Endothelial cell of umbilical vein (primary cell): Measurements from ENCODE around the gene PRKAR1B. TPM values are rescaled to one million over a fixed set of nuclear protein-coding genes. Genes with fewer than 3 reads are reported as not detected.

Experiments used
- BruUV-seq: library from RNA; stranded (reverse); fragments of 400-500 nt; replicated peaks from 2 replicates; lab custom pipeline; 2021; lab: Mats Ljungman, UMichigan
- CTCF ChIA-PET: fragments of 300-600, 350-600 bp; sonication (Branson Sonifier 250); formaldehyde crosslinking; loops from one replicate; lab custom pipeline; 2021; ENCODE audit warnings: antibody characterized with exemption, inconsistent platforms; lab: Charles Lee
- POLR2A ChIA-PET: fragments of 300-600, 350-600 bp; sonication (Branson Sonifier 250); formaldehyde crosslinking; loops from one replicate; lab custom pipeline; 2021; ENCODE audit warnings: antibody characterized with exemption, inconsistent platforms; lab: Charles Lee
- DNase-seq: peaks from one replicate; pipeline ENCODE4 v3.0.0-alpha.2; 2011; ENCODE audit warnings: low read depth, low spot score
- FAIRE-seq: peaks from 2 replicates; lab custom pipeline; 2011; peaks lifted over from hg19 to GRCh38; lab: Jason Lieb, UNC
- H2AFZ ChIP-seq: 2 replicates; pipeline ENCODE4 v1.6.0; 2012; ENCODE audit warnings: low read depth, low read length, control low read depth, inconsistent platforms
- H3K27ac ChIP-seq: 2 replicates; pipeline ENCODE4 v1.5.1; 2011; ENCODE audit warnings: low read depth, mild to moderate bottlenecking, control low read depth, low read length, moderate library complexity; ENCODE audit not compliant: insufficient read depth
- H3K27me3 ChIP-seq, 2 experiments: 2 replicates each; pipeline versions ENCODE4 v1.6.0 to v1.6.1; 2011; ENCODE audit warnings: low read length in 2 of 2, mixed read lengths in 1 of 2; ENCODE audit not compliant: control insufficient read depth in 2 of 2, insufficient read depth in 2 of 2
- H3K36me3 ChIP-seq, 2 experiments: 2 replicates in 1 of 2; 3 replicates in 1 of 2; pipeline ENCODE4 v1.5.1; 2011; ENCODE audit warnings: low read length in 2 of 2, mild to moderate bottlenecking in 1 of 2, moderate library complexity in 1 of 2; ENCODE audit not compliant: control insufficient read depth in 2 of 2, insufficient read depth in 2 of 2; ENCODE audit errors: extremely low read depth in 1 of 2
- H3K4me1 ChIP-seq: 3 replicates; pipeline ENCODE4 v1.5.1; 2011; ENCODE audit warnings: mild to moderate bottlenecking, low read length; ENCODE audit not compliant: control insufficient read depth, insufficient read depth; ENCODE audit errors: extremely low read depth
- H3K4me2 ChIP-seq: 2 replicates; pipeline ENCODE4 v1.6.1; 2011; ENCODE audit warnings: low read length, control low read depth, mixed read lengths; ENCODE audit not compliant: insufficient read depth
- H3K4me3 ChIP-seq, 3 experiments: fragments of 200-600 bp in 1 of 3; sonication (generic), shearing (Covaris generic) in 1 of 3; replicated peaks in 1 of 3; 2 replicates each; pipeline ENCODE4 v1.5.1; 2011 to 2016; ENCODE audit warnings: control low read depth in 3 of 3, low read length in 3 of 3, mild to moderate bottlenecking in 2 of 3, inconsistent platforms in 1 of 3, low read depth in 1 of 3, moderate library complexity in 1 of 3; ENCODE audit not compliant: insufficient read depth in 1 of 3
- H3K79me2 ChIP-seq: 2 replicates; pipeline ENCODE4 v1.6.0; 2012; ENCODE audit warnings: low read length, inconsistent platforms; ENCODE audit not compliant: control insufficient read depth, insufficient read depth
- H3K9ac ChIP-seq: replicated peaks from 2 replicates; pipeline ENCODE3; 2011; ENCODE audit warnings: low read length, control low read depth; ENCODE audit not compliant: insufficient read depth; ENCODE audit errors: extremely low read depth
- H3K9me1 ChIP-seq: replicated peaks from 3 replicates; pipeline ENCODE4 v1.6.0; 2011; ENCODE audit warnings: mild to moderate bottlenecking, low read length; ENCODE audit not compliant: control insufficient read depth, insufficient read depth; ENCODE audit errors: extremely low read depth
- H3K9me3 ChIP-seq: replicated peaks from 2 replicates; pipeline ENCODE4 v1.5.1; 2012; ENCODE audit warnings: low read length, inconsistent platforms; ENCODE audit not compliant: control insufficient read depth, insufficient read depth
- H4K20me1 ChIP-seq: replicated peaks from 2 replicates; pipeline ENCODE3; 2011; ENCODE audit warnings: mild to moderate bottlenecking, low read length; ENCODE audit not compliant: control insufficient read depth, insufficient read depth; ENCODE audit errors: extremely low read depth
- EZH2 ChIP-seq: IDR thresholded peaks from 2 replicates; pipeline ENCODE4 v1.6.1; 2012; ENCODE audit warnings: borderline replicate concordance, low read depth, mild to moderate bottlenecking, moderate library complexity, low read length, inconsistent platforms; ENCODE audit not compliant: severe bottlenecking
- FOS ChIP-seq: IDR thresholded peaks from 2 replicates; pipeline ENCODE4 v1.6.1; 2011; ENCODE audit warnings: mild to moderate bottlenecking, low read length, moderate library complexity, borderline replicate concordance; ENCODE audit not compliant: insufficient read depth
- GATA2 ChIP-seq: IDR thresholded peaks from 2 replicates; pipeline ENCODE4 v1.7.0; 2011; ENCODE audit warnings: low read depth, mild to moderate bottlenecking, moderate library complexity, mixed read lengths, low read length; ENCODE audit not compliant: insufficient read length, insufficient read depth
- JUN ChIP-seq: IDR thresholded peaks from 2 replicates; pipeline ENCODE4 v1.6.1; 2011; ENCODE audit warnings: borderline replicate concordance, low read depth; ENCODE audit not compliant: insufficient read length, insufficient read depth
- MYC ChIP-seq: IDR thresholded peaks from one replicate; pipeline ENCODE4 v1.6.1; 2011; ENCODE audit warnings: mild to moderate bottlenecking, low read depth, low read length
- POLR2A ChIP-seq: IDR thresholded peaks from 2 replicates; pipeline ENCODE4 v1.6.1; 2012; ENCODE audit warnings: low read depth, mild to moderate bottlenecking, control low read depth, low read length
- POLR2AphosphoS5 ChIP-seq: IDR thresholded peaks from 2 replicates; pipeline ENCODE4 v1.6.1; 2012; ENCODE audit warnings: low read depth, mild to moderate bottlenecking, control low read depth, low read length, moderate library complexity; ENCODE audit not compliant: insufficient read depth
- dilution Hi-C: fragments of 300-500 bp; cut with MboI; formaldehyde crosslinking; loops from one replicate; pipeline ENCODE4 v1.15.0; 2019; ENCODE audit warnings: low sequenced_read_pairs; ENCODE audit not compliant: extremely low pct_ligation_motif_present
- intact Hi-C: fragments of 100-400 bp; cut with micrococcal nuclease; formaldehyde crosslinking; loops from one replicate; pipeline ENCODE4 v1.10.0; 2022
- polyA plus RNA-seq, 4 experiments: library from polyadenylated mRNA; depleted of rRNA in 3 of 4; stranded (reverse) in 3 of 4; unstranded in 1 of 4; fragments of >200 nt; gene quantifications; 2 replicates each; pipeline versions ENCODE4 v1.2.1 to v1.2.3, GENCODE V29; 2011 to 2012; ENCODE audit warnings: missing spikeins in 1 of 4
- total RNA-seq: library from RNA; stranded (reverse); gene quantifications from 2 replicates; pipeline ENCODE4 v1.2.3, GENCODE V29; 2021
- TF ChIP-seq, protein P1 (sequence below): IDR thresholded peaks from 2 replicates; pipeline ENCODE4 v1.6.1; 2011; ENCODE audit not compliant: insufficient read depth, insufficient read length
- TF ChIP-seq, protein P2 (sequence below), 2 donors: IDR thresholded peaks; 1 replicate in 1 of 2; 2 replicates in 1 of 2; pipeline ENCODE4 v1.5.1; 2011; ENCODE audit warnings: low read length in 2 of 2, mild to moderate bottlenecking in 2 of 2, moderate library complexity in 2 of 2, control low read depth in 1 of 2, inconsistent platforms in 1 of 2, low read depth in 1 of 2; ENCODE audit not compliant: insufficient read depth in 1 of 2; ENCODE audit errors: extremely low read depth in 1 of 2

PRKAR1B gene
- total and polyA plus RNA-seq, 2 donors (not counting 3 experiments of a cell fraction or from before 2014, with no cell fraction given), result 15.4 to 29.2 TPM

DNA sequence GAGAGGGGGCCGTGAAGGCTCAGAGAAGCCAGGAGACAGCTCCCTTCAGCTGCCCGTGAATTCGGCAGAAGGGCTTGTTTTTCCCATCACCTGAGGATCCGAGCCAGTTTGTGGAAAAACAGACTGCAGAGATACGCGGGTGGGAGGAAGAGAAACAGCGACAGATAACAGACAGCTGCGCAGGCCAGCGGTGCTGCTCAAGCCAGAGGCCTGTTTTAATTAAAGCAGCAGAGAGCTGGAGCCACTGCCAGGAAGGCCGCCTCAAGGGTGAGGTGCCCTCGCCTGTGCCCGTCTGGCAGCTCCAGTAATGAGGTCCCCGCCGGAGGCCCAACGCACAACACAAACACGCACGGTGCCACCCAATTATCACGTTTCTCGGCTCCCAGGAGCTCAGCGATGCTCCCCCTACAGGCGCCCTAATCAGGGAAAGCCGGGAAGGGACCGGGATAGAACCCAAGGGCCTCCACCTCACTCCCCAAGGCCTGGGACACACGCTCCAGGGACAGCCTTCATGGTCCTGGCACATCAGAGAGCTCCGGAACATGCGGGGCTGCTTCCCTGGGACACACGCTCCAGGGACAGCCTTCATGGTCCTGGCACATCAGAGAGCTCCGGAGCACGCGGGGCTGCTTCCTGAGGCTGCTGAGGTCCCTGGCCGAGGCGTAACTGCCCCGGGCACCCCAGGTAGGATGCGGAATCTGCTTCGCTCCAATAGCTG lies 61.2 kb downstream of the PRKAR1B start:
- FAIRE-seq (no peak), DNase-seq (no peak)
- H2AFZ ChIP-seq, result no peak overlapping the region
- dilution Hi-C loops (no loop called here), intact Hi-C loops (no loop called here)
- no peak overlapping the region for H3K27ac ChIP-seq
- H3K4me1 ChIP-seq, result no peaks in the 10 kb centered on the region
- no peaks in the 10 kb centered on the region for H3K79me2 ChIP-seq
- BruUV-seq, result no TSS peak
- no peak for TF ChIP-seq MYC
- TF ChIP-seq JUN, result no peak
- TF ChIP-seq, protein P1, sequence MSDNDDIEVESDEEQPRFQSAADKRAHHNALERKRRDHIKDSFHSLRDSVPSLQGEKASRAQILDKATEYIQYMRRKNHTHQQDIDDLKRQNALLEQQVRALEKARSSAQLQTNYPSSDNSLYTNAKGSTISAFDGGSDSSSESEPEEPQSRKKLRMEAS, result no peak
- TF ChIP-seq POLR2A, result no peak
- TF ChIP-seq GATA2, result no peak
- TF ChIP-seq FOS, result no peak
- no peak for TF ChIP-seq EZH2
- TF ChIP-seq, protein P2, sequence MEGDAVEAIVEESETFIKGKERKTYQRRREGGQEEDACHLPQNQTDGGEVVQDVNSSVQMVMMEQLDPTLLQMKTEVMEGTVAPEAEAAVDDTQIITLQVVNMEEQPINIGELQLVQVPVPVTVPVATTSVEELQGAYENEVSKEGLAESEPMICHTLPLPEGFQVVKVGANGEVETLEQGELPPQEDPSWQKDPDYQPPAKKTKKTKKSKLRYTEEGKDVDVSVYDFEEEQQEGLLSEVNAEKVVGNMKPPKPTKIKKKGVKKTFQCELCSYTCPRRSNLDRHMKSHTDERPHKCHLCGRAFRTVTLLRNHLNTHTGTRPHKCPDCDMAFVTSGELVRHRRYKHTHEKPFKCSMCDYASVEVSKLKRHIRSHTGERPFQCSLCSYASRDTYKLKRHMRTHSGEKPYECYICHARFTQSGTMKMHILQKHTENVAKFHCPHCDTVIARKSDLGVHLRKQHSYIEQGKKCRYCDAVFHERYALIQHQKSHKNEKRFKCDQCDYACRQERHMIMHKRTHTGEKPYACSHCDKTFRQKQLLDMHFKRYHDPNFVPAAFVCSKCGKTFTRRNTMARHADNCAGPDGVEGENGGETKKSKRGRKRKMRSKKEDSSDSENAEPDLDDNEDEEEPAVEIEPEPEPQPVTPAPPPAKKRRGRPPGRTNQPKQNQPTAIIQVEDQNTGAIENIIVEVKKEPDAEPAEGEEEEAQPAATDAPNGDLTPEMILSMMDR (IDR thresholded peaks at IDR 0.05; ENCODE audit: extremely low read depth in 1 of 2, insufficient read depth in 1 of 2, low read depth in 1 of 2, low read length in 2 of 2), result no peak
- no peak for TF ChIP-seq POLR2AphosphoS5
- no peaks in the 10 kb centered on the region for H3K27me3 ChIP-seq
- CTCF ChIA-PET, result interaction anchor here (0.9 kb wide), 1 partner anchor 333 kb away, joined by 3 read pairs; no protein-coding TSS in a partner anchor
- no peak overlapping the region for H3K4me2 ChIP-seq
- H3K36me3 ChIP-seq, result no peaks in the 10 kb centered on the region
- POLR2A ChIA-PET, result no interaction called here
- H4K20me1 ChIP-seq, result no peaks in the 10 kb centered on the region
- no peaks in the 10 kb centered on the region for H3K9me1 ChIP-seq
- H3K9me3 ChIP-seq, result no peaks in the 10 kb centered on the region
- H3K9ac ChIP-seq, result no peak overlapping the region
- no peak overlapping the region for H3K4me3 ChIP-seq
